HFF-Myc (cell line): ENCODE data around the gene HPGDS.

ENCODE experiments used
- DNase-seq: peaks from one replicate; pipeline ENCODE4 v3.0.0-alpha.2; 2011; ENCODE audit warnings: low read depth; ENCODE audit errors: extremely low read depth
- H3K4me3 ChIP-seq: replicated peaks from 2 replicates; pipeline ENCODE4 v1.5.1; 2011; ENCODE audit warnings: low read depth, mild to moderate bottlenecking, control low read depth, low read length
- TF ChIP-seq, protein P1 (sequence below): IDR thresholded peaks from 2 replicates; pipeline ENCODE4 v1.5.1; 2012; ENCODE audit warnings: mild to moderate bottlenecking, low read depth, low read length, control low read depth; ENCODE audit errors: missing control alignments

The HPGDS gene

DNA sequence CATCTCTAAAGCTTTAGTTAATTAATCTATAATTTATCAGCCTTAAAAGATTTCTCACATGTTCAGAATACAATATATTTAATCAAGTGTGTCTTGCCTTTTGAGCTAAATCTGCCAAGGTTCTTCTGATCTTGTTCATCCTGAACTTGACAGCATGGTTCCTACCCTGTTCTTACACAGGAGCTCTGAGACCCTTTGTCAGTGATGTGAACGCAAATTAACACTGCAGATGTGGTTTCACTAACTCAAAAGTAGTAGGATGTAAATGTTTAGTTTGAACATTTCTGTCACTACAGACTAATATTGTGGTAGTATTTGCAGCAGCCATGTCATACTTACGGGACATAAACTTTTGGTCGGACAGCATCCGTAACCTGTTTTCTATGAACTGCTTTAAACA lies 75.6 kb downstream of the HPGDS start:
- no peak overlapping the region for H3K4me3 ChIP-seq
- TF ChIP-seq, protein P1, sequence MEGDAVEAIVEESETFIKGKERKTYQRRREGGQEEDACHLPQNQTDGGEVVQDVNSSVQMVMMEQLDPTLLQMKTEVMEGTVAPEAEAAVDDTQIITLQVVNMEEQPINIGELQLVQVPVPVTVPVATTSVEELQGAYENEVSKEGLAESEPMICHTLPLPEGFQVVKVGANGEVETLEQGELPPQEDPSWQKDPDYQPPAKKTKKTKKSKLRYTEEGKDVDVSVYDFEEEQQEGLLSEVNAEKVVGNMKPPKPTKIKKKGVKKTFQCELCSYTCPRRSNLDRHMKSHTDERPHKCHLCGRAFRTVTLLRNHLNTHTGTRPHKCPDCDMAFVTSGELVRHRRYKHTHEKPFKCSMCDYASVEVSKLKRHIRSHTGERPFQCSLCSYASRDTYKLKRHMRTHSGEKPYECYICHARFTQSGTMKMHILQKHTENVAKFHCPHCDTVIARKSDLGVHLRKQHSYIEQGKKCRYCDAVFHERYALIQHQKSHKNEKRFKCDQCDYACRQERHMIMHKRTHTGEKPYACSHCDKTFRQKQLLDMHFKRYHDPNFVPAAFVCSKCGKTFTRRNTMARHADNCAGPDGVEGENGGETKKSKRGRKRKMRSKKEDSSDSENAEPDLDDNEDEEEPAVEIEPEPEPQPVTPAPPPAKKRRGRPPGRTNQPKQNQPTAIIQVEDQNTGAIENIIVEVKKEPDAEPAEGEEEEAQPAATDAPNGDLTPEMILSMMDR: no peak
- no peak for DNase-seq

DNA sequence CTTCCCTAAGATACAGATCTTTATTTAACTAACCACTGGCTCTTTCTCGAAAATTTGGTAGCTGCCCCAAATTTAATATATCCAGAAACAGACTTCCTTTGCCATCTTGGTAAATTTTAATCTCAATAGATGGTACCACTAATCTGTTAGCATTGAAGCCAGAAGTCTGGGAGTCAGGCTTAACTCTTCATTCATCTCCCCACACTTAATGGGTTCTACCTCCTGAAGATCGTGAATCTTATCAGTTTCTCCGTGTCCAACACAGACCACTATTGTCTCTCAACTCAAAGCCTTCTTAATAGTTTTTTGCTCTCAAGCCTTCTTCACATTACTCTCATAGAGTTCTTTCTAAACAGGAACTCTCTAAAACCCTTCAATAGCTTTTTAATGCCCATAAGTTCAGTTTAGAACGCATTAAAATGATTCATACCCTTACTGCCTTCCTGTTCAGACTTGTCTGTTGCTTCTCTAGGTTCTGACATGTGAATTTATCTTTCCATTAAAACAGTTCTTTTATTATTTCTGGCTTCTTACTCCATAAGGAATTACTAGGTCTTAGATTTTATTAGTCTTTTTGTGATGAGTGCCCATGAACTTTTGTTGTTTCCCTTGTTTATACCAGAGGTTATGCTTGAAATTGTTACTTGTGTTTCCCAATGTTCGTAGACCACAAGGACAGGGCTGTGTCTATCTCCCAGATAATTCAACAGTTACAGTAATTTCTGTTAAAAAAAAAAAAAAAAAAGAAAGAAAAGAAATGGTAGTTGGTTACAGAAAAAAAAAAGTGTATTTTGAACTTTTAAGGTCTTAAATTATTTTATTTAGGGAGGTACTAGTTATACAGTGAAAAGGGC lies 80.2 kb downstream of the HPGDS start:
- TF ChIP-seq, protein P1: no peak
- DNase-seq: no peak
- H3K4me3 ChIP-seq: no peak overlapping the region

DNA sequence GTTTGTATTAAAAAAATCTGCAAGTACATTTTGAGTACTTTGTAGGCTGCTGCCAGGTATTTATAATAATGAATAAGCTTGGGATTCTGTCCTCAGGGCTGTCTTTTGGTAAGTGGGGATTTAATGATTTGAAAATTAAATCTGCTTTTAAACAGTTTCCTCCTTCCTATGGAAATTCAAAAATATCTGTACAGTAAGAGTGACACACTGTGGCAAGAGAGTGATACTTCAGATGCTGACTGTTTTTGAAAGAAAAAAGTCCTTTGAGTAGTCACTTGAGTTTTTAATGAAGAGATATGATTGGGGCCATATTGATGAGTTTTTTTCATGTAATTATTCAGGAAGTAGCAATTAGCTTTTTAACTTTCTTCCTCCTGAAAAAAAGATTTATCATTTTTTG lies 85.8 kb downstream of the HPGDS start:
- DNase-seq: no peak
- TF ChIP-seq, protein P1: no peak
- no peak overlapping the region for H3K4me3 ChIP-seq

DNA sequence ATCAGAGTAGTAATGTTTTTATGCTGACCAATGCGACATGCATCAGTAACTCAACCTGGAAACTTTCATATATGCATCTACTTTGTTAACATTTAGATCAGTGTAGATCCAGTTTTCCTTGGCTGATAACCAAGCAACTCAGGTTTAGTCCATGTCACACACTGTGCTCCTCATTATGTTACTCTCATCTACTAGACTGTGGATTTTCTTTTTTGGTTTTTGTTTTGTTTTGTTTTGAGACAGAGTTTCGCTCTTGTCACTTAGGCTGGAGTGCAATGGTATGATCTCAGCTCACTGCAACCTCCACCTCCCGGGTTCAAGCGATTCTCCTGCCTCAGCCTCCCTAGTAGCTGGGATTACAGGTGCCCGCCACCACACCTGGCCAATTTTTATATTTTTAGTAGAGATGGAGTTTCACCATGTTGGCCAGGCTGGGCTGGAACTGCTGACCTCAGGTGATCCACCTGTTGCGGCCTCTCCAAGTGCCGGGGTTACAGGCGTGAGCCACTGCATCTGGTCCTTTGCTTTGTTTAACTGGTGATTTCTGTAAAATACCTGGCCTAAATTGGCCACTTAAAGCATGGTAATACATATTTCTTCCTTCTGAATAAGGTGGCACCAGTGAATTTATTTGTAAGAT lies 86.4 kb downstream of the HPGDS start:
- no peak for DNase-seq
- TF ChIP-seq, protein P1: no peak
- H3K4me3 ChIP-seq: no peak overlapping the region

DNA sequence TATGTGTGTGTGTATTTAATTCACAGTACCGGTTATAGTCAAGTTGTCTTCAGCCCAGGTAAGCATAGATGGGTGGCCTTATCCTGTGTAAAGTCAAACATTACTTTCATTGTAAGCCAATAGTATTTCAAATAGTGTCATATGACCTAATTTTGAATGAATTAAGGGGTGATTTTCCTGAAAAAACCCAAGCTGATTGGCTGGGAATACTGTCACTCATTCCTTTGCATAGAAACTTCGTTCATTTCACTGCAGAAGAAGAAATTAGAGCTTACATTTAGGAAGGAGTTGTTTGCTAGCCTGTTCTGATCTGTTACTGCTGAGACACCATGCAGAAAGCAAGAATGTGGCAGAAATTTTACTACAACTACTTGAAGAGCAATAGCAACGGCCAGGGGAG lies 89.6 kb downstream of the HPGDS start:
- TF ChIP-seq, protein P1: no peak
- no peak for DNase-seq

DNA sequence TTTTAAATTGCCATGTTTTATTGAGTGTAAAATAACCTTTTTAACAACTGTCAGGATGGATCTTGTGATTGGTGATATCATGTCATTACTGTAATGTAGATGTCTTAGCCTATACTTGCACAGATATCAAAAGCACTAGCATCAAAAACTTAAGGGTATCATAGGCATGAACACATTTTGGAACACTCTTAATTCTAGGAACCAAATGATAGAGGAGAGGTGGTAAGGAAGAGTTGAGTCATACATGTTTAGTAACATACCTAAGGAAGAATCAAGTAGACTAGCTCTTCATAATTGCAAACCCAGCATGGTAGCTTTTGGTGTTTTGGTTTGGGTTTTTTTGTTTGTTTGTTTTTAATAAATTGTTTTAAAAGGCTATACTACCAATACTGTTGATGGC lies 91.5 kb downstream of the HPGDS start:
- DNase-seq: no peak

More for the DNA sequence above, 89.6 kb downstream of the HPGDS start:
- H3K4me3 ChIP-seq: no peak overlapping the region

More for the DNA sequence above, 91.5 kb downstream of the HPGDS start:
- no peak overlapping the region for H3K4me3 ChIP-seq
- TF ChIP-seq, protein P1: no peak
